Anterior cingulate cortex (tissue), 58 donors: ENCODE results near the gene LMNB1.
"Not testable (repeated sequence)": the region's sequence is repeated elsewhere in the genome, so short reads cannot be mapped to it uniquely, and the experiment has no call there.

Source experiments
- DNase-seq, 58 donors: peaks; one replicate each; lab custom pipeline; 2025; lab: John Stamatoyannopoulos, UW

The LMNB1 gene

DNA sequence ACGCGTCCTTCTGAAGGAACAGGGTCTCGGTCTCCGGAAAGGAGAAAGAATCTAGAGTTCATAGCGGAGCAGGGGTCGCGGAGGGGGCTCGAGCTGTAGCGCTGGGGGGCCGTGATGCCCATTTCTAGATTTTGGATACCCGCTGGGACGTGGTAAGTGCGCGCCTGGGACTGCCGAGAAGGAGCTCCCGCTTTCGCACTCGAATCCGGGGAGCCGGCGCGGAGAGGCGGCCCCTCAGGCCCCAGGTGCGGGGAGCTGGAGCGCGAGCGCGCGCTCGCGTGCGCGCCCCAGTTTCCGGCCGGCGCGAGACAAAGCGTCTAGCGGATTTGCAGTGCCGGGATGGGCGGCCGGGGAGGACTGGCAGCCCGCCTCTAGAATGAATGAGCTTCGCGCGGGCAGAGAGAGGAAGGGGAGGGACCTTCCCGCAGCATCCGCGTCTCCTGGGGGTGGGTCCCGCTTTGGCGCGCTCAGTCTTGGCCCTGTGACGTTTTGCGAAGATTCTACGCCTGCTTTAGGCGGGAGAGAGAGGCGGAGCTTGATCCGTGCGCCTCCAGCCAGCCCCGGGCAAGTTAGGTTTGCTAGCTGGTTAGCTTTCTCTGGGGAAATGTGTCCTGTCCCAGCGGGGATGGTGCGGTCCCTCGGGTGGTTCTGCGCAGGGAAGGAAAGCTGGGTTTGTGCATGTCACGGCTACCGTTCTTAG lies 1.2 kb downstream of the LMNB1 start:
- DNase-seq = peak; percentile 37 to 94 (median 84)

DNA sequence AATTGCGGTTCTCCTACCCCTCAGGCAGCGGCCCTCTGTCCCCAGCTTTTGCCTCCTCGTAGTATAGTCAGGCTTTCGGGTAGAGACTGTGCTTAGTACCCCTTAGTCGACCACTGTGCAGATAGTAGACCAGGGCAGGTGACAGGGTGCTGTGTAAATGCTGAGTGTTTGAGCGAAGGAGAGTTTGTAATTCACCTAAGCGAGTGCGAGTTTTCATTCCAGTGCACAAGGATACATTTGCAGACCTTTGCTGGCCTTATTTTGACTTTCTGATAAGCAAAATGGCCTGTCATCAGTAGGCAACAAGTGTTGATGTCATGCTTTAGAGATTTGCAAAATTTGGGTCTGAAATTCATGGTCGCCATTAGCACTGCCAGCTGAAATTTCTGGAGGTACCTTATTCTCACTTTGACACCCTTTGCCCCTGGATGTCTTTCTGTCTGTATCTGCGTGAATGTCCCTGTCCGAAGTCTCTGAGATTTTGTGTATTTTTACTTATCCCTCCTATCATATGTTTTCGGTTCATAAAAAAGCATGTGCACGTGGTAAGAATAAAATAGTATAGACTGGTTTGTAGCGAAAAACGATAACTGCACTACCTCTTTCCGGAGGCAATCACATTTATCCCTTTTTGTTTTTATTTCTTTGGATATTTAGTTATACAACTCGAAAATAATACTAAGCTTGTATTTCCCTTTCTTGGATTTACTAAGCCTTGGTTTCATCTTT lies 1.9 kb downstream of the LMNB1 start:
- DNase-seq = peak in 1 of 58 donors; percentile 50

DNA sequence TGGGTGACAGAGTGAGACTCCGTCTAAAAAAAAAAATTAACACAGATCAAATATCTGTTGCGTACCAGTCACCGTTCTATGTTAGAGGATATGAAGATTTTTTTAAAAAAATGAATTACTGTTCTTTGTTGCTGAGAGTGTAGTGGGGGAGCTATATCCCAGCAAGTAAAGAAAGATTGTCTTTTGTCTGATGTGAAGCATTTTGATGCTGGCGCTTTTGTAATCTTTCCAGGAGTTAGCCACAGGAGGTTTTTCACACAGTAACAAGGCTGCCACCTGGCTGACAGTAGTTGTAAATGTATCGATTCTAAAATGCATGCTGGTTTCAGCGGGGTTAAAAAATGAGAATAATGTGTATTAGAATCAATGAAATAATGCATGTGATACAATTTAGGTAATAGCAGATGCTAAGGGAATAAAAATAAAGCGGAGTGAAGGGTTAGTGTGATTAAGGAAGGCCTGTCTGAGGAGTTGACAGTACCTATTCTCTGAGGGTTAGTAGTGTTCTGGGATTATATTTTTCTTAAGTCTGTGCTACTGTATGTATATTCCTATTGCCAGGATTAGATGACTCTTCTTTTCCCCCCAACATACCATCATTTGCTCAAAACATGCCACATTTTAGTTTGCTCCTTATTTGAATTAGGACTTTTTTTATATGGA lies 3.4 kb downstream of the LMNB1 start:
- DNase-seq = peak in 27 of 58 donors; percentile 1 to 69 (median 14)

DNA sequence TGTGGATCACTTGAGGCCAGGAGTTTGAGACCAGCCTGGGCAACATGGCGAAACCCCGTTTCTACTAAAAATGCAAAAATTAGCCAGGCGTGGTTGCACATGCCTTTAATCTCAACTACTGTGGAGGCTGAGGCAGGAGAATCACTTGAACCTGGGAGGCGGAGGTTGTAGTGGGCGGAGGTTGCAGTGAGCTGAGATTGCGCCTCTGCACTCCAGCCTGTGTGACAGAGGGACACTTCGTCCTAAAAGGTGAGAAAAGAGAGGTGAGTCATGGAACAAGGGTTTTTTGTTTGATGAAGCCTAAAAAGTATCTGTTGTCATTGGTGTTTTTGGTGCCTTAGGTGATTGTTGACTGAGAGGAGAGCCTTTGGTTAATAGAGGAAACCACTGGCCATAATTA lies 11.5 kb downstream of the LMNB1 start:
- not testable (repeated sequence) for DNase-seq

DNA sequence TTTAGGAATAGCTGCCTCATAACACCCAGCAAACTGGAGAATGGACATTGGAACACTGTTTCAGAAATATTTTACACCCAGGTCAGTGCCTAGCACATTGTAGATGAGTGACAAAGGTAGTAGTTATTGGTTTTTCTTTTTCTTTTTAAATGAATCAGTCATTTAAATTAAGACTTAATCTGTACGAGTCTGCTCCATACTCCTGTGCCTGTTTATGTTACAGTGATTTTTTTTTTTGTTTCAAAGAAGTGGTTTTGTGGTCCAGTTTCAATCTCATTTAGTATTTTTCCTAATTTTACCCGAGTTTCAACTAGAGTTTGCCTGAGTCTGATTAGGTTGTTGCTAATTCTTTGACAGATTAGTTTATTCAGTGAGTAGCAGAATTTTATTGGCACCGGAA lies 16.2 kb downstream of the LMNB1 start:
- no peak for DNase-seq

DNA sequence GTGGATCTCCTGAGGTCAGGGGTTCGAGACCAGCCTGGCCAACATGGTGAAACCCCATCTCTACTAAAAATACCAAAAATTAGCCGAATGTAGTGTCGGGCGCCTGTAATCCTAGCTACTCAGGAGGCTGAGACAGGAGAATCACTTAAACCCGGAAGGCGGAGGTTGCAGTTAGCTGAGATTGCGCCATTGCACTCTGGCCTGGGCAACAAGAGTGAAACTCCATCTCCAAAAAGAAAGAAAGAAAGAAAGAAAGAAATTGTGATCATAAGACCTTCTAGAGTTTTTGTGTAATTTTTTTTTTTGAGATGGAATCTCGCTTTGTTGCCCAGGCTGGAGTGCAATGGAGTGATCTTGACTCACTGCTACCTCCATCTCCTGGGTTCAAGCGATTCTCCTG lies 16.7 kb downstream of the LMNB1 start:
- not testable (repeated sequence) for DNase-seq

DNA sequence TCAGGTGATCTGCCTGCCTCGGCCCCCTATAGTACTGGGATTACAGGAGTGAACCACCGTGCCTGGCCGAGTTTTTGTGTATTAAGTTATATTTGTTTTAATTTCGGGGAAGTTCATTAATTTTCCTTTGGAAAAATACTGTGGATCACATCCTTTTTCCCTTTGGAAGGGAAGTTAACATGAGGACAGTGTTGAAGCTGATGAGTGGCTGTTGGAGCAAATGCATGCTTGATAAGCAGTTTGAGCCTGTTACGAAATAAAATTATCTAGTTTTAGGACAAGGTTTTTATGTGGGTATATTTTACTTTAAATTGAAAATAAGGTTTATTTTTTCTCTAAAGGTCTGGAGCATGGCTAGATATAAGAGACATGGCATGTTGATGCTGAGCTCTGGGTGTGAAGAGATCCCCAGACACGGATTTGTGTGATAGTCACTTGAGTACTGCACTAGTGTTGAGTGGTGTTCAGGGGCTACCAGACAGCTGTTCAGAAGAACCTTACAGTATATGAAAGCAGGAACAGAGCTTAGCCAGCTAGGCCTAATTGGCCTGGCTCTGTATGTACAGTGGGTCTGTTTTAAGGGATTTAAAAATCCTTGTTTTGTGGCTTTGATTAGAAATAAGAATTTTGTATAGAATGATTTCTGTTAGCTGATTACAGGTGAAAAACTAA lies 17.4 kb downstream of the LMNB1 start:
- DNase-seq = no peak

DNA sequence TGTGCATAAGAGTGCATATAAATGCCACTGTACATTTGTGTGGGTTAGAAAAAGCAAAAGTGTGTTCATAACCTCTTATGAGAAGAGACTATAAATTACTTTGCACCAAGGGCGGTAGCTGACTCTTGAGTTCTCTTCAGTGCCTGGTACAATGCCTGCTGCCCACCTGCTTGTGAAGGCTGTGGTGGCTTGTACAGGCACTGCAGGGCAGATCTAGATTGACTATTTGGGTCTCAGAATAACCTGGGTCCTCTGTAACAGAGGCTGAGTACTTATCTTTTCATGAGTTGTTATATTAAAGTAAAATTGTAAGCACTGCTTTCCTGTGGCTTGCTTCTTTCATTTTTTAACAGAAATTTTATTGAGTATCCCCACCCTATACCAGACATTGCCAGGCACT lies 22.8 kb downstream of the LMNB1 start:
- no peak for DNase-seq

DNA sequence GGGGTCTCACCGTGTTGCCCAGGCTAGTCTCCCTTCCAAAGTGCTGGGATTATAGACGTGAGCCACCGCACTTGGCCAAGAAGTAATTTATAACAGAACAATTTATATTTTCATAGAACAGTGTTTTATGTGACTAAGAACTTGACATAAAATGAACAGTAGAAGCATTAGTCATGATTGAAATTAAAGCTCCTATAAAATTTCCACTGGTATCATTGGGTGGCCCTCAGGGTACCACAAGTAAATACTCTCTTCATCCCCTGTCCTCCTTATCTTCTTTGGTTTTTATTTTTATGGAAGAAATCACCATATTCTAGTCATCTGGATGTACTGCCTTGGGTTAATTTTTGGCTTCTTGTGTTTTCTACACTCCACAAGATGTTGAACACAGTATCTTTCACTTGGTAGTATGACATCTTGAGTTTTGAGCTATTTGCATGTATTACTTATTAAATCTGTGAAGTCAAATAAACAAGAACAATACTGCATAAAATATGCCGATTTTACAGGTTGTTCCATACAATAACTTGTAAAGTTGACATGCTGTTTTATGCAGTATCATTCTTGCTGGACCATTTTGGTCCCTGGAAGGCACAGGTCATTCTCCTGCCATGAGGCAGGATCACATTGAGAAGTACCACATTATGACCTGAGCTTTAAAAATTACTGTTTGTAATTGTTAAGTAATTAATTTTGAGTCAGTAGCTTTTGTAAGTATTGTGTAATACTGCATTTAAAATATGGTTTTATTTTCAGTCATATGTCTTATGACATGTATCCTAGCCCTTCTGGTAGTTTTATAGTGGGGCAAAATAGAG lies 24.4 kb downstream of the LMNB1 start:
- DNase-seq = no peak

DNA sequence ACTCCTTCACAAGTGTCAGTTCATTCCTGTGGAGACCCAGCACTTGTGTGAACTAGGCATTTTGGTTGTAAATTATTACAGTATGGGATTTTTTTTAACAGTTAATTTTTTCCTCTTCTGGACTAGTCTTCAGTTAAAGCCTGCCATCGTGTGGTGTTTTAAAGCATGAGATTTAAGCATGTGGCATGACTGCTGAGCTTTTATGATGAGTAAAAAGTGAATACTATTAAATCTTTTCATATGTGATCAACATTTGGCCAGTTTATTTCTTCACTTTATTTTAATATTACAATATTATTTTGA lies 25.0 kb downstream of the LMNB1 start:
- no peak for DNase-seq

DNA sequence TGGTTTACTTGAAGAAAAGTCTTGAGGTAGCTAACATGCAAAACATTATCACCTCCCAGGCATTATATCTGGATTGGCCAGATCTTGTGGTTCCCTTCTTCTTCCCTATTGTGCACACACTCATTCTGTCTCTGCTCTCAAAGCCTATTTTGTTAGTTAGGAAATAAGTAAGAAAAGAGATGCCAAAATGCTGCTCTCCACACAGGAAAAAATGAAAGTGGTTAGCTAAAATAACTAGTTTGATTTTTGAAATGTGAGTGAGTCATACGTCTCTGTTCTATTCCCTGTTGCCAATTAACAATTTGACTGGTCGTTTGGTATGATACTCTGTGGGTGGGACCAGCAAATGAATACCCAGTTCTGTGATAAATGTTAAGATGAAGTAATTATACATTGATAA lies 28.1 kb downstream of the LMNB1 start:
- no peak for DNase-seq

DNA sequence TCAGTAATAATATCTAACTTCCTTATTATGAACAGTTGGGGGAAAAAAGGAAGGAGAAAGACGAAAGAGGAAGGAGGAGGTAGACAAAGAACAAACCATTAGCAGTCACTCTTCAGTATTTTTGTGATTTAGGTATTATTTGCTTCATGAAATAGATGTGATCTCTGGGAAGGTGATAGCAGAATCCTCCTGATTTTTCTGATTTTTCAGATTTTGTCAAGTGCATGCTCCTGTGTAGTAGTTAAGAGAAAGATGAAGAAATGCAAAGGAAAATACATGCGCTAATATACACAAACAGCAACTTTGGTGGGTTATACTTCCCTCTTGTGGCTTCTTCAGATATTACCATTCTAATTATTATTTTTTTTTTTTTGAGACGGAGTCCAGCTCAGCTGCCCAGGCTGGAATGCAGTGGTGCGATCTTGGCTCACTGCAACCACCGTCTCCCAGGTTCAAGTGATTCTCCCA lies 31.6 kb downstream of the LMNB1 start:
- no peak for DNase-seq

DNA sequence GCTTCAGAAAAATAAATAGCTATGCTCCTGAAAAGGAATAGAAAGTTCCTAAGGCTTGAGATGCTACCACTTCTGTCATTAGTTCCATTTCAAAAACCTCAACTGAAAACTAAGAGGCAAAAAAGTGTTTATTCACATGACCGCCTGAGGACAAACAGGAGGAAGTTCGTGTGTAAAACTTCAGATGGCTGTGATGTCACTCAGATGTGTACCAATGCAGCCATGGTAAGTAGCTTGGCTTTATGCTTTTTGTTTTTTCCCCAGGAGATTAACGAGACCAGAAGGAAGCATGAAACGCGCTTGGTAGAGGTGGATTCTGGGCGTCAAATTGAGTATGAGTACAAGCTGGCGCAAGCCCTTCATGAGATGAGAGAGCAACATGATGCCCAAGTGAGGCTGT lies 33.0 kb downstream of the LMNB1 start:
- DNase-seq = no peak

DNA sequence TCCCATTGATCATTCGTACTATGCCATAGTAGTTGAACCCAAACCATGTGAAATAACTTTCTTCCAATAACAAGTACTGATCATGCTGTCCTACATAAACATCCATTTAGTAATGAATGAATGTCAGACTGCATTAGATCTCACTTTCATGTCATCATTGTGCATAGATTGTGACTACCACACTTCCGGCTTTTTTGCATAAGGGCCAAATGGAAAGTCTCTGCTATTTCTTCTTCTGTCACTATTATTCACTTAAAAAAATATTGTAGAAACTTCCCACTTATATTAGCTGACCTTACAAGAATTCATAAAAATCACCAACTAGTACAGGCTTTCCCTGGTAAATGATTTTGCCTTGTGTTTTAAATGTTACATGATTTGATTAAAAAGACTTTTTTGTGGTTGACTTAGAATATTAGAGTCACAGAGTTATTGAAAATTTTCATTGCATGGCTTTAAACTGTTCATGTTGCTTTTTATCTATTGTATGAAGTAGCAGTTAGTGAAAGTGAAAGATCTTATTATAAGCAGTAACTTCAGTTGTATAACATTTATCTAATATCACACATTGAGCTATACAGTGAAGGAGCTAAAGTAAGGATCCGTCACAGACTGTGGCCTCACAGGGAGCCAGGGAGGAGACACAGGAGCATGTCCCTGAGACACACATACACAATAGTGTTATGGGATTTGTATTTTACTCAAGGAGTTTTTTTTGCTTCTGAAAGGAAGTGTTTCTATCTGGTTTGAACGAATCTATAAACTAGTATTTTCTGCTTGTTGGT lies 33.9 kb downstream of the LMNB1 start:
- DNase-seq = no peak

DNA sequence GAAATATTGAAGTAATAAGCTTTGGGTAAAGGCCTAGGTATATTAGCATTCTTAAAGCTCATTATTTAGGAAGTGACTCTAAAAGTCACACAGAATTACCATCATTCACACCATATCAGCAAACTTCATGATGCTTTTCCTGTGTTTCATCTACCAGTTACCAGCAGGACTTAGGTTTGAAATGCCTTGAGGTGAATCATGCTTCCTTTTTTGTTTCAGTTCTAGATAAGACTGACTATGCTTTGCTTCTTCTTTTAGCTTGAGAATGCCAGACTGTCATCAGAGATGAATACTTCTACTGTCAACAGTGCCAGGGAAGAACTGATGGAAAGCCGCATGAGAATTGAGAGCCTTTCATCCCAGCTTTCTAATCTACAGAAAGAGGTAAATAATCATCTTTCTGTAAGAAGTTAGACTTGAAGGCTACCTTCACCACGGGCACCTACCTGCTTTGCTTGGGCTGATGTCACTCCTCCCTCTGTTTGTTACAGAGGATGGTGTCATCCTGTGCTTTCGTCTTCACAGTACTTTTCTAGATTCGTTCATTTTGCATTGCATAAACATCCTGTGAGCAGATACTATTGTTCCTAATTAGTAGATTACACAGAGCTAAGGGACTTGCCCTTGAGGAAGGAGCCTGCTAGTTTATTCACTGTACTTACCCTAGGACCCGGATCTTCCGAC lies 34.7 kb downstream of the LMNB1 start:
- peak in 2 of 58 donors; percentile 4 to 20 for DNase-seq

DNA sequence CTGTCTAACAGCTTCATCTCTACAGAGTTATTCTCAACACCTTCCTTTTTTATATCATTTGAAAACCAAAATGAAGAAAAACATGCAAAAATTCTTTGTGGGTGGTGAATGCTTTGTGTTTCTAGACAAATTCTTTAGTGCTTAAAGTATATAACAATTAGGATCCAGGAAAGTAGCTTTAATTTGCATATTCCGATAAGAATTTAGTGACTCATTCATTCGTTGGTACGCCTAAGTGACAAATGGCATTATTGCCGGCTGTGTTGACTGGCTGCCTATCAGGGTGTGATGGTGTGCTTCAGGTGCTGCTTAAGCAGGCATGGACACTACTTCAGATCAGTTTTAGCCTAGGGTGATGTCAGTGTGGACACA lies 35.2 kb downstream of the LMNB1 start:
- no peak for DNase-seq

DNA sequence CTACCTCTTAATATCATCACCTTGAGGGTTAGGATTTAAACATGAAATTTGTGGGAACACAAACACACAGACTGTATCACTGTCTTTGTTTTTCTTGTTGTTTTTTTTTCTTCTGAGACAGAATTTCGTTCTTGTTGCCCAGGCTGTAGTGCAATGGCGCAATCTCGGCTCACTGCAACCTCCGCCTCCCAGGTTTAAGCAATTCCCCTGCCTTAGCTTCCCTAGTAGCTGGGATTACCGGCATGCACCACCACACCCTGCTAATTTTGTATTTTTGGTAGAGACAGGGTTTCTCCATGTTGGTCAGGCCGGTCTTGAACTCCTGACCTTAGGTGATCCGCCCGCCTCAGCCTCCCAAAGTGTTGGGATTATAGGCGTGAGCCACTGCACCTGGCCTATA lies 36.9 kb downstream of the LMNB1 start:
- not testable (repeated sequence) for DNase-seq

DNA sequence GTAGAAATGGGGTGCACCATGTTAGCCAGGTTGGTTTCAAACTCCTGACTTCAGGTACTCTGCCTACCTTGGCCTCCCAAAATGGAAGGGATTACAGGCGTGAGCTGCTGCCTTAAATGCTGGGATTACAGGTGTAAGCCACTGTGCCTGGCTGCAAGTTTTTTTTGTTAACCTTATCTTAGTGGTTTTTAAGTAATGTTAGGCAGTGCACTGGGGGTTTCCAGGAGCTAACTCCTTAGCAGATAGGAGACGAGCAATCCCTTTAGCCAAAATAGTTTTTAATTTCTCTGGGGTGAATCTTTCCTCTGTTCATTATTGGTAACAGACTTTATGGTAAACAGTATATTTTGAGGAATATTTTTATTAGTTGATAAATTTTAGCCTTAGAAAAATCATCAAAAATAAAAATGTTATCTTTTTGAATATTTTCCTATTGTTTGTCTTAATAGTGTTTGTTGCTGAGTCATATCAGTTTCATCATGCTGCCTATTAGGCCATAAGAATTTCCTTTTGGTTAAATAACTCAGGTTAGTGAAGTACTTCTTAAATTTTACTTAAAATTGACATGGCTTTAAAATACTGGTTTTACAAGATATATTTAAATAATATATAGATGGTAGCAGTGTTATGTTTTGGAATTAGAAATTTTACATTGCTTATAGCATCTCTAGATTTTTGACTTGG lies 37.9 kb downstream of the LMNB1 start:
- DNase-seq = no peak
